Measurements from ENCODE around the gene FASN. TPM values are rescaled to one million over a fixed set of nuclear protein-coding genes. Genes with fewer than 3 reads are reported as not detected.
A peak's percentile ranks its signal among the peaks of the same experiment; 100 is the strongest.

Gene FASN
- total RNA-seq, 1 experiment from 2014 or later = 28.7 TPM

GRCh38 chr17:82117139-82118090 lies 19.4 kb upstream of the FASN start:
- DNase-seq (ENCODE audit: low read depth) = no peak

- no peak for DNase-seq (ENCODE audit: low read depth)
These were observed 18.2 kb upstream of the FASN start for GRCh38 chr17:82116246-82116645.

GRCh38 chr17:82114872-82115271 lies 16.8 kb upstream of the FASN start:
- no peak for DNase-seq (ENCODE audit: low read depth)

GRCh38 chr17:82114447-82114846 lies 16.4 kb upstream of the FASN start:
- no peak for DNase-seq (ENCODE audit: low read depth)

GRCh38 chr17:82113941-82114340 lies 15.9 kb upstream of the FASN start:
- DNase-seq (ENCODE audit: low read depth) = no peak

GRCh38 chr17:82113422-82113821 lies 15.4 kb upstream of the FASN start:
- DNase-seq (ENCODE audit: low read depth) = no peak

- DNase-seq (ENCODE audit: low read depth) = no peak
These were observed 14.9 kb upstream of the FASN start for GRCh38 chr17:82112914-82113311.

- DNase-seq (ENCODE audit: low read depth) = no peak
These were observed 14.3 kb upstream of the FASN start for GRCh38 chr17:82112181-82112913.

- DNase-seq (ENCODE audit: low read depth) = no peak
These were observed 12.3 kb upstream of the FASN start for GRCh38 chr17:82110298-82110697.

- DNase-seq (ENCODE audit: low read depth) = no peak
These were observed 11.0 kb upstream of the FASN start for GRCh38 chr17:82108961-82109475.

GRCh38 chr17:82108496-82108945 lies 10.5 kb upstream of the FASN start:
- DNase-seq (ENCODE audit: low read depth) = no peak

GRCh38 chr17:82108038-82108437 lies 10.0 kb upstream of the FASN start:
- no peak for DNase-seq (ENCODE audit: low read depth)

- no peak for DNase-seq (ENCODE audit: low read depth)
These were observed 9.4 kb upstream of the FASN start for GRCh38 chr17:82107341-82107860.

- DNase-seq (ENCODE audit: low read depth) = no peak
These were observed 8.8 kb upstream of the FASN start for GRCh38 chr17:82106688-82107305.

GRCh38 chr17:82105882-82106687 lies 8.0 kb upstream of the FASN start:
- peak; percentile 75 for DNase-seq (ENCODE audit: low read depth)

- no peak for DNase-seq (ENCODE audit: low read depth)
These were observed 7.4 kb upstream of the FASN start for GRCh38 chr17:82105417-82105881.

- no peak for DNase-seq (ENCODE audit: low read depth)
These were observed 6.9 kb upstream of the FASN start for GRCh38 chr17:82104797-82105416.

GRCh38 chr17:82103553-82104451 lies 5.8 kb upstream of the FASN start:
- no peak for DNase-seq (ENCODE audit: low read depth)

Data from RPMI7951 (cell line).